Thyroid gland (tissue), 4 donors: ENCODE measurements around the gene DNER. TPM values are rescaled to one million over a fixed set of nuclear protein-coding genes. Genes with fewer than 3 reads are reported as not detected.

Source experiments
- DNase-seq, 2 donors: peaks; one replicate each; pipeline ENCODE4 v3.0.0-alpha.2; 2019
- H3K27ac ChIP-seq, 3 donors: fragments of 200-600 bp; sonication (generic); 1 replicate in 2 of 3; 2 replicates in 1 of 3; pipeline ENCODE4 v1.5.1; 2016 to 2019; ENCODE audit warnings: mild to moderate bottlenecking in 1 of 3, moderate library complexity in 1 of 3
- H3K27me3 ChIP-seq: fragments of 200-600 bp; sonication (generic); one replicate; pipeline ENCODE4 v1.5.1; 2019
- H3K36me3 ChIP-seq, 2 donors: fragments of 200-600 bp; sonication (generic); one replicate each; pipeline ENCODE4 v1.5.1; 2016 to 2019
- H3K4me1 ChIP-seq, 2 donors: fragments of 200-600 bp; sonication (generic); one replicate each; pipeline ENCODE4 v1.5.1; 2017 to 2019
- H3K4me3 ChIP-seq, 3 donors: fragments of 200-600 bp; sonication (generic); replicated peaks in 1 of 3; 1 replicate in 2 of 3; 2 replicates in 1 of 3; pipeline ENCODE4 v1.5.1; 2016; ENCODE audit warnings: mild to moderate bottlenecking in 1 of 3
- H3K9me3 ChIP-seq: fragments of 200-600 bp; sonication (generic); one replicate; pipeline ENCODE4 v1.5.1; 2017
- CTCF ChIP-seq, 6 experiments: fragments of 200-600 bp in 3 of 6; fragments of 450-650 bp in 3 of 6; sonication (generic) in 3 of 6; IDR thresholded peaks; one replicate each; pipeline ENCODE4 v1.5.1; 2016 to 2019; ENCODE audit warnings: antibody characterized with exemption in 6 of 6, mild to moderate bottlenecking in 2 of 6, inconsistent platforms in 1 of 6, moderate library complexity in 1 of 6
- POLR2A ChIP-seq, 2 donors: fragments of 450-650 bp; IDR thresholded peaks; one replicate each; pipeline ENCODE4 v1.6.1; 2017; ENCODE audit warnings: antibody characterized with exemption in 2 of 2, mild to moderate bottlenecking in 2 of 2, moderate library complexity in 1 of 2
- WGBS, 2 donors: methylation state at CpG; one replicate each; pipeline ENCODE4 v1.1.5; 2017; 5-methylcytosine and 5-hydroxymethylcytosine counted together
- intact Hi-C: fragments of 100-400 bp; cut with DNase I; formaldehyde crosslinking; loops from one replicate; pipeline ENCODE4 v1.15.1; 2023
- total RNA-seq, 4 donors: library from RNA; depleted of rRNA; stranded (reverse); fragments of >200 nt; gene quantifications; one replicate each; pipeline ENCODE4 v1.2.3, GENCODE V29; 2016

DNER gene
- total RNA-seq, 4 donors from 2014 or later = 0.13 to 0.93 (median 0.42) TPM; not detected in 1

- no peaks in the 10 kb centered on the region for H3K27me3 ChIP-seq
- H3K36me3 ChIP-seq = no peaks in the 10 kb centered on the region
- no peaks in the 10 kb centered on the region for H3K4me1 ChIP-seq
- no peak for DNase-seq
- H3K27ac ChIP-seq = no peak overlapping the region
- no peak overlapping the region for H3K4me3 ChIP-seq
- no peak for TF ChIP-seq CTCF (IDR thresholded peaks at IDR 0.05)
- no peak for TF ChIP-seq POLR2A (IDR thresholded peaks at IDR 0.05)
- intact Hi-C loops = no loop called here
- no peaks in the 10 kb centered on the region for H3K9me3 ChIP-seq
Measured at GRCh38 chr2:229660391-229660790, 54.0 kb downstream of the DNER start.

DNA sequence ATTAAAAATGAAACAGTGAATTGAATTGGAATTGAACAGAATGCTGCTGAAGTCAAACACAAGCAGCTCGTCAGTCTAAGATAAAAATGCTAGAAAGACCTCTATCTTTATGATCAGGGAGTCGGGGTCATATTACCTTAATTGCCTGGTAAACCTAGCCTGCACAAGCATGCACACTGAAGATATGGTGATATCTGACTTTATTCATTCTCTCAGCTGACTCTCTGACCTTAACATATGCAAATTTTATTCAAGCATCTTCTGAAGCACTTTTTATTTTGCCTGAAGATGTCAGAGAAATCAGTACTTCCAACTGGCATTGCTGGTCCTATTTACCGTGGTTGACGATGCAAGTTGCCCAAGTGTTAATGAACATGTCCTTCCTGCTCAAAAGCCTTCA, 56.4 kb downstream of the DNER start:
- TF ChIP-seq CTCF (IDR thresholded peaks at IDR 0.05) = no peak
- TF ChIP-seq POLR2A (IDR thresholded peaks at IDR 0.05) = no peak
- Histone ChIP-seq H3K9me3 (no peaks in the 10 kb centered on the region), H3K4me3 (no peak overlapping the region), H3K36me3 (no peaks in the 10 kb centered on the region), H3K27ac (no peak overlapping the region), H3K27me3 (no peaks in the 10 kb centered on the region), H3K4me1 (no peaks in the 10 kb centered on the region)
- DNase-seq = no peak
- 79 to 81% methylated on average over 4 of the region's 4 CpGs for WGBS, 2 donors
- intact Hi-C loops = no loop called here

GRCh38 chr2:229654437-229654836, 59.9 kb downstream of the DNER start:
- Histone ChIP-seq H3K9me3 (no peaks in the 10 kb centered on the region), H3K27ac (no peak overlapping the region), H3K36me3 (no peaks in the 10 kb centered on the region), H3K27me3 (no peaks in the 10 kb centered on the region), H3K4me1 (no peaks in the 10 kb centered on the region), H3K4me3 (no peak overlapping the region)
- TF ChIP-seq POLR2A (IDR thresholded peaks at IDR 0.05) (no peak), CTCF (IDR thresholded peaks at IDR 0.05) (no peak)
- WGBS, 2 donors = 87 to 90% methylated on average over 3 of the region's 3 CpGs
- DNase-seq = no peak
- intact Hi-C loops = no loop called here

- intact Hi-C loops = no loop called here
- 79 to 90% methylated on average over 1 of the region's 1 CpG for WGBS, 2 donors
- TF ChIP-seq CTCF (IDR thresholded peaks at IDR 0.05) = no peak
- TF ChIP-seq POLR2A (IDR thresholded peaks at IDR 0.05) = no peak
- no peaks in the 10 kb centered on the region for H3K36me3 ChIP-seq
- H3K4me3 ChIP-seq = no peak overlapping the region
- H3K9me3 ChIP-seq = no peaks in the 10 kb centered on the region
- H3K27ac ChIP-seq = no peak overlapping the region
- H3K27me3 ChIP-seq = no peaks in the 10 kb centered on the region
- no peak for DNase-seq
- no peaks in the 10 kb centered on the region for H3K4me1 ChIP-seq
Measured at GRCh38 chr2:229653531-229653930, 60.8 kb downstream of the DNER start.

GRCh38 chr2:229652796-229653195, 61.6 kb downstream of the DNER start:
- Histone ChIP-seq H3K27ac (no peak overlapping the region), H3K9me3 (no peaks in the 10 kb centered on the region), H3K4me1 (no peaks in the 10 kb centered on the region), H3K4me3 (no peak overlapping the region), H3K27me3 (no peaks in the 10 kb centered on the region), H3K36me3 (no peaks in the 10 kb centered on the region)
- WGBS, 2 donors = 73 to 80% methylated on average over 5 of the region's 5 CpGs
- intact Hi-C loops = no loop called here
- no peak for DNase-seq
- TF ChIP-seq CTCF (IDR thresholded peaks at IDR 0.05) (no peak), POLR2A (IDR thresholded peaks at IDR 0.05) (no peak)
